Fibroblast of lung (primary cell): ENCODE data around the gene GRID1. TPM values are rescaled to one million over a fixed set of nuclear protein-coding genes. Genes with fewer than 3 reads are reported as not detected.
A peak's percentile ranks its signal among the peaks of the same experiment; 100 is the strongest.

Experiments
- DNase-seq, 2 donors: peaks; one replicate each; pipeline versions ENCODE4 v3.0.0 to v3.0.0-alpha.2; 2010; ENCODE audit warnings: low read depth in 2 of 2
- H2AFZ ChIP-seq: 2 replicates; pipeline ENCODE4 v1.5.1; 2012; ENCODE audit warnings: low read length, control low read depth, inconsistent platforms
- H3K27ac ChIP-seq: 2 replicates; pipeline ENCODE4 v1.5.1; 2011; ENCODE audit warnings: low read length, control low read depth; ENCODE audit not compliant: insufficient read depth
- H3K27me3 ChIP-seq: 2 replicates; pipeline ENCODE4 v1.5.1; 2011; ENCODE audit warnings: mild to moderate bottlenecking, low read length; ENCODE audit not compliant: control insufficient read depth, insufficient read depth
- H3K36me3 ChIP-seq: 2 replicates; pipeline ENCODE4 v1.5.1; 2011; ENCODE audit warnings: low read length; ENCODE audit not compliant: control insufficient read depth, insufficient read depth
- H3K4me1 ChIP-seq: 2 replicates; pipeline ENCODE4 v1.5.1; 2011; ENCODE audit warnings: low read length; ENCODE audit not compliant: control insufficient read depth, insufficient read depth; ENCODE audit errors: extremely low read depth
- H3K4me2 ChIP-seq: 2 replicates; pipeline ENCODE4 v1.5.1; 2011; ENCODE audit warnings: low read length, control low read depth; ENCODE audit not compliant: insufficient read depth; ENCODE audit errors: extremely low read depth
- H3K4me3 ChIP-seq, 4 experiments: fragments of 200-600 bp in 1 of 4; sonication (generic) in 1 of 4; replicated peaks in 1 of 4; 2 replicates each; pipeline ENCODE4 v1.5.1; 2011 to 2016; ENCODE audit warnings: low read length in 4 of 4, low read depth in 3 of 4, mild to moderate bottlenecking in 3 of 4, control low read depth in 2 of 4, inconsistent platforms in 1 of 4, mixed read lengths in 1 of 4; ENCODE audit not compliant: insufficient read depth in 1 of 4; ENCODE audit errors: control extremely low read depth in 1 of 4
- H3K79me2 ChIP-seq: 2 replicates; pipeline ENCODE4 v1.5.1; 2012; ENCODE audit warnings: mild to moderate bottlenecking, low read length, inconsistent platforms; ENCODE audit not compliant: control insufficient read depth, insufficient read depth
- H3K9ac ChIP-seq: 2 replicates; pipeline ENCODE4 v1.5.1; 2011; ENCODE audit warnings: mild to moderate bottlenecking, low read length, control low read depth; ENCODE audit not compliant: insufficient read depth
- H3K9me3 ChIP-seq: 2 replicates; pipeline ENCODE4 v1.5.1; 2012; ENCODE audit warnings: low read depth, low read length; ENCODE audit not compliant: control insufficient read depth, insufficient read depth
- H4K20me1 ChIP-seq: 2 replicates; pipeline ENCODE4 v1.5.1; 2011; ENCODE audit warnings: low read length; ENCODE audit not compliant: control insufficient read depth, insufficient read depth; ENCODE audit errors: extremely low read depth
- EZH2 ChIP-seq: IDR thresholded peaks from 2 replicates; pipeline ENCODE4 v1.5.1; 2012; ENCODE audit warnings: low read length, control low read depth, mild to moderate bottlenecking; ENCODE audit errors: missing control alignments
- polyA plus RNA-seq, 2 donors: library from polyadenylated mRNA; depleted of rRNA in 1 of 2; stranded (reverse) in 1 of 2; unstranded in 1 of 2; fragments of >200 nt; gene quantifications; 2 replicates each; pipeline ENCODE4 v1.2.1, GENCODE V29; 2011 to 2012; ENCODE audit warnings: missing spikeins in 1 of 2
- total RNA-seq: library from RNA; depleted of rRNA; stranded (reverse); fragments of >200 nt; gene quantifications from 2 replicates; pipeline ENCODE4 v1.2.1, GENCODE V29; 2014
- TF ChIP-seq, protein P1 (sequence below), 2 donors: IDR thresholded peaks in 1 of 2; conservative IDR thresholded peaks in 1 of 2; 1 replicate in 1 of 2; 2 replicates in 1 of 2; pipeline ENCODE4 v1.5.1; 2011 to 2012; ENCODE audit warnings: low read length in 2 of 2, control low read depth in 1 of 2, inconsistent platforms in 1 of 2, low read depth in 1 of 2, mild to moderate bottlenecking in 1 of 2

GRID1 gene
- total and polyA plus RNA-seq, 2 donors (not counting 1 experiment from before 2014, with no cell fraction given) = 0.03 to 0.33 TPM

DNA sequence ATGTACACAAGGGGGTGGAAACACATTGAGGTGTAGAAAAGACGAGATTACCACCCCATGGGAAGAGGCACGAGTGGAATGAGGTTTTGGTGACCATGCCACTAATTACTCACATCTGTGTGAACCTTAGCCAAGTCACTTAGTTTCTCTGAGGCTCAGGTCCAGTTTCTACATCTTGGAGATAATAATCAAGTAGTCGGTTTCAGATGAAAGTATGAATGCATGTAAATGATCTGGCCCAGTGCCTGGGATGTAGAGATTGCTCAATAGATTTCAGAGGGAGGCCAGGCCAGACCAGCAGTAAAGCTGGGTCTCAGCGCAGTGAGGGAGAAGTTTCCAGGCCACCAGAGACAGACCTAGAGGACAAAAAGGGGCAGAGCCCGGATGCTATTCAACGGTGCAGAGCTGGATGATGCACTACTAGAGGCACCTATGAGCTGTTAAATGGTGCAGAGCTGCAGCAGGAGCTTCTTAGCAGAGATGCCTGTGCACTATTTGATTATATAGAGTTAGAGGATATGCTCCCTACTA lies 725.1 kb downstream of the GRID1 start:
- no peaks in the 10 kb centered on the region for H4K20me1 ChIP-seq
- H3K9me3 ChIP-seq = no peaks in the 10 kb centered on the region
- H3K9ac ChIP-seq = no peak overlapping the region
- H2AFZ ChIP-seq = no peak overlapping the region
- H3K27me3 ChIP-seq = no peaks in the 10 kb centered on the region
- H3K36me3 ChIP-seq = no peaks in the 10 kb centered on the region
- TF ChIP-seq, protein P1, sequence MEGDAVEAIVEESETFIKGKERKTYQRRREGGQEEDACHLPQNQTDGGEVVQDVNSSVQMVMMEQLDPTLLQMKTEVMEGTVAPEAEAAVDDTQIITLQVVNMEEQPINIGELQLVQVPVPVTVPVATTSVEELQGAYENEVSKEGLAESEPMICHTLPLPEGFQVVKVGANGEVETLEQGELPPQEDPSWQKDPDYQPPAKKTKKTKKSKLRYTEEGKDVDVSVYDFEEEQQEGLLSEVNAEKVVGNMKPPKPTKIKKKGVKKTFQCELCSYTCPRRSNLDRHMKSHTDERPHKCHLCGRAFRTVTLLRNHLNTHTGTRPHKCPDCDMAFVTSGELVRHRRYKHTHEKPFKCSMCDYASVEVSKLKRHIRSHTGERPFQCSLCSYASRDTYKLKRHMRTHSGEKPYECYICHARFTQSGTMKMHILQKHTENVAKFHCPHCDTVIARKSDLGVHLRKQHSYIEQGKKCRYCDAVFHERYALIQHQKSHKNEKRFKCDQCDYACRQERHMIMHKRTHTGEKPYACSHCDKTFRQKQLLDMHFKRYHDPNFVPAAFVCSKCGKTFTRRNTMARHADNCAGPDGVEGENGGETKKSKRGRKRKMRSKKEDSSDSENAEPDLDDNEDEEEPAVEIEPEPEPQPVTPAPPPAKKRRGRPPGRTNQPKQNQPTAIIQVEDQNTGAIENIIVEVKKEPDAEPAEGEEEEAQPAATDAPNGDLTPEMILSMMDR (conservative IDR thresholded peaks at IDR 0.05 in 1 of 2, IDR thresholded peaks at IDR 0.05 in 1 of 2; ENCODE audit: low read depth in 1 of 2, low read length in 2 of 2) = no peak
- TF ChIP-seq EZH2 = no peak
- no peak overlapping the region for H3K4me3 ChIP-seq
- no peak overlapping the region for H3K4me2 ChIP-seq
- peaks cover 5% of the 10 kb centered on the region for H3K4me1 ChIP-seq
- no peaks in the 10 kb centered on the region for H3K79me2 ChIP-seq
- peak in 1 of 2 donors; percentile 63 for DNase-seq
- H3K27ac ChIP-seq = no peak overlapping the region

DNA sequence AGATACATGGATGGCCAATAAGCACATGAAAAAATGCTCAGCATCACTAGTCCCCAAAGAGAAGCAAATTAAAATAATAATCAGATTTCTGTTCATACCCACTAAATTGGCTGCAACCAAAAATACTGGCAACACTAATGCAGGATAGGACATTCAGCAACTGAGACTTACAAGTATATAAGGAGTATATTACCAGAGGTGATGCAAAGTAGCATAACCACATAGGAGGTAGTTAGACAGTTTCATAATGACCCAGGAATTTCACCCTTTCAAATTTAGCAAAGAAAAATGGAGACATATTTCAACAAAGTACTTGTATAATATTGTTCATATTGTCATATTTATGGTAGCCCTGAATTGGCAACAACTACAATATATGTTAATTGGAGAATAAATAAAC lies 727.8 kb downstream of the GRID1 start:
- Histone ChIP-seq H3K36me3 (no peaks in the 10 kb centered on the region), H3K4me1 (peaks cover 5% of the 10 kb centered on the region), H3K9me3 (no peaks in the 10 kb centered on the region), H4K20me1 (no peaks in the 10 kb centered on the region), H2AFZ (no peak overlapping the region), H3K27ac (no peak overlapping the region), H3K9ac (no peak overlapping the region), H3K4me3 (no peak overlapping the region), H3K27me3 (no peaks in the 10 kb centered on the region), H3K4me2 (no peak overlapping the region), H3K79me2 (no peaks in the 10 kb centered on the region)
- no peak for DNase-seq
- no peak for TF ChIP-seq EZH2
- TF ChIP-seq, protein P1 (conservative IDR thresholded peaks at IDR 0.05 in 1 of 2, IDR thresholded peaks at IDR 0.05 in 1 of 2; ENCODE audit: low read depth in 1 of 2, low read length in 2 of 2) = no peak

DNA sequence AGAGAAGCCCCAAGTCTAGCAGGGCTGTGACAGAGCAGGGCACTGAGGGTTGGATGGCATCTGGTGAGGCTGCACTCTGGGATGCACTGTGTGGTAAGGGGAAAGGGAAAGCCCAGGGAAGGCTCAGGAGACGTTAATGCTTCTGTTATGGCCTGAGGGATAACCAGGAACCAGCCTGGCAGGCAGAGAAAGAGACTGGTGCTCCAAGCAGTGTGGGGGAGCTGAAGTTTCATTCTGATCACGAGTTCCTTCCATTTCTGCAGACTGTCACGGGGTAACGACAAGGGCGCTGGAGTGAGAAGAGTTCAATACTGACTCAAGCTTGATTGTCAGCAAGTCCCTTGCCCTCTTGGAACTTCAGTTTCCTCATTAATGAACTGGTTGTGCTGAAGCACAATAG lies 730.9 kb downstream of the GRID1 start:
- no peaks in the 10 kb centered on the region for H3K4me1 ChIP-seq
- H3K9ac ChIP-seq = no peak overlapping the region
- no peaks in the 10 kb centered on the region for H3K79me2 ChIP-seq
- no peak overlapping the region for H2AFZ ChIP-seq
- no peak overlapping the region for H3K4me3 ChIP-seq
- H3K36me3 ChIP-seq = no peaks in the 10 kb centered on the region
- H3K27ac ChIP-seq = no peak overlapping the region
- H3K9me3 ChIP-seq = no peaks in the 10 kb centered on the region
- DNase-seq = no peak
- no peak for TF ChIP-seq EZH2
- TF ChIP-seq, protein P1 (conservative IDR thresholded peaks at IDR 0.05 in 1 of 2, IDR thresholded peaks at IDR 0.05 in 1 of 2; ENCODE audit: low read depth in 1 of 2, low read length in 2 of 2) = no peak
- no peak overlapping the region for H3K4me2 ChIP-seq
- no peaks in the 10 kb centered on the region for H3K27me3 ChIP-seq
- no peaks in the 10 kb centered on the region for H4K20me1 ChIP-seq
